PC-9 (cell line): ENCODE measurements around the gene HK2. TPM values are rescaled to one million over a fixed set of nuclear protein-coding genes. Genes with fewer than 3 reads are reported as not detected.

ENCODE experiments used
- BruUV-seq: library from RNA; stranded (reverse); fragments of 400-500 nt; replicated peaks from 2 replicates; lab custom pipeline; 2021; lab: Mats Ljungman, UMichigan
- CTCF ChIA-PET: fragments of 300-600 bp; sonication (Branson Sonifier 250); formaldehyde crosslinking; loops from one replicate; lab custom pipeline; 2022; ENCODE audit warnings: antibody characterized with exemption; lab: Charles Lee
- POLR2A ChIA-PET: fragments of 300-600 bp; sonication (Branson Sonifier 250); formaldehyde crosslinking; loops from one replicate; lab custom pipeline; 2022; ENCODE audit warnings: antibody characterized with exemption; ENCODE audit not compliant: unreplicated experiment; lab: Charles Lee
- DNase-seq, 2 experiments: peaks; one replicate each; pipeline versions ENCODE4 v3.0.0 to v3.0.0-alpha.2; 2015 to 2022; ENCODE audit warnings: mixed read lengths in 1 of 2
- H2AFZ ChIP-seq: fragments of 200-600 bp; sonication (generic); 2 replicates; pipeline ENCODE4 v1.8.1; 2017; ENCODE audit warnings: antibody characterized with exemption
- H3F3A ChIP-seq: fragments of 200-600 bp; sonication (generic); 2 replicates; pipeline ENCODE4 v1.8.1; 2017; ENCODE audit warnings: antibody characterized with exemption, mild to moderate bottlenecking, low read depth; ENCODE audit not compliant: insufficient read depth
- H3K27ac ChIP-seq: fragments of 200-600 bp; sonication (generic); 2 replicates; pipeline ENCODE4 v1.6.1; 2016; ENCODE audit warnings: mixed run types
- H3K27me3 ChIP-seq: fragments of 200-600 bp; sonication (generic); 2 replicates; pipeline ENCODE4 v1.6.1; 2016; ENCODE audit warnings: low read depth, mixed run types; ENCODE audit not compliant: insufficient read depth
- H3K36me3 ChIP-seq: fragments of 200-600 bp; sonication (generic); 2 replicates; pipeline ENCODE4 v1.6.1; 2016; ENCODE audit warnings: low read depth, mixed run types
- H3K4me1 ChIP-seq: fragments of 200-600 bp; sonication (generic); replicated peaks from 2 replicates; pipeline ENCODE4 v1.6.1; 2016; ENCODE audit warnings: mixed run types; ENCODE audit not compliant: insufficient read depth
- H3K4me2 ChIP-seq: fragments of 200-600 bp; sonication (generic); 2 replicates; pipeline ENCODE4 v1.6.1; 2017; ENCODE audit warnings: mixed run types
- H3K4me3 ChIP-seq: fragments of 200-600 bp; sonication (generic); 2 replicates; pipeline ENCODE4 v1.6.1; 2016; ENCODE audit warnings: mixed run types
- H3K79me2 ChIP-seq: fragments of 200-600 bp; sonication (generic); 2 replicates; pipeline ENCODE4 v1.6.1; 2017; ENCODE audit warnings: low read depth, mixed run types
- H3K9me2 ChIP-seq: fragments of 200-600 bp; sonication (generic); 2 replicates; pipeline ENCODE4 v1.8.1; 2017; ENCODE audit warnings: mild to moderate bottlenecking; ENCODE audit not compliant: insufficient read depth
- H3K9me3 ChIP-seq: fragments of 200-600 bp; sonication (generic); 2 replicates; pipeline ENCODE4 v1.8.1; 2016; ENCODE audit warnings: low read depth; ENCODE audit not compliant: insufficient read depth
- H4K20me1 ChIP-seq: fragments of 200-600 bp; sonication (generic); 2 replicates; pipeline ENCODE4 v1.8.1; 2017; ENCODE audit not compliant: insufficient read depth
- CTCF ChIP-seq: fragments of 200-600 bp; sonication (generic); conservative IDR thresholded peaks from 2 replicates; pipeline ENCODE4 v1.6.1; 2017; ENCODE audit warnings: mixed run types, antibody characterized with exemption, mild to moderate bottlenecking, moderate library complexity
- EZH2 ChIP-seq: fragments of 200-600 bp; sonication (generic); IDR thresholded peaks from 2 replicates; pipeline ENCODE4 v1.8.0; 2017; ENCODE audit warnings: antibody characterized with exemption, low read depth
- intact Hi-C: fragments of 100-400 bp; cut with micrococcal nuclease; formaldehyde crosslinking; loops from one replicate; pipeline ENCODE4 v1.10.0; 2022; ENCODE audit not compliant: unreplicated experiment
- total RNA-seq: library from RNA; stranded (reverse); gene quantifications from 2 replicates; pipeline ENCODE4 v1.2.3, GENCODE V29; 2021

HK2 gene
- total RNA-seq, 1 experiment from 2014 or later: 7.8 TPM

GRCh38 chr2:74822771-74823566 lies 11.0 kb upstream of the HK2 start:
- H3F3A ChIP-seq: no peaks in the 10 kb centered on the region
- ChIA-PET POLR2A (no interaction called here), CTCF (interaction anchor here (0.6 kb wide), 1 partner anchor 660 kb away, joined by 3 read pairs; no protein-coding TSS in a partner anchor)
- H3K4me2 ChIP-seq: no peak overlapping the region
- no peak for TF ChIP-seq EZH2
- TF ChIP-seq CTCF: no peak
- H3K27me3 ChIP-seq: no peaks in the 10 kb centered on the region
- no peak overlapping the region for H3K27ac ChIP-seq
- H4K20me1 ChIP-seq: no peaks in the 10 kb centered on the region
- no peaks in the 10 kb centered on the region for H3K4me1 ChIP-seq
- H3K4me3 ChIP-seq: no peak overlapping the region
- H3K9me3 ChIP-seq: no peaks in the 10 kb centered on the region
- no peak for DNase-seq
- no peaks in the 10 kb centered on the region for H3K36me3 ChIP-seq
- H2AFZ ChIP-seq: no peak overlapping the region
- no peaks in the 10 kb centered on the region for H3K79me2 ChIP-seq
- H3K9me2 ChIP-seq: no peaks in the 10 kb centered on the region
- no TSS peak for BruUV-seq
- intact Hi-C loops: no loop called here

GRCh38 chr2:74824679-74825078 lies 9.2 kb upstream of the HK2 start:
- ChIA-PET CTCF (no interaction called here), POLR2A (no interaction called here)
- Histone ChIP-seq H2AFZ (no peak overlapping the region), H3K79me2 (no peaks in the 10 kb centered on the region), H3K36me3 (no peaks in the 10 kb centered on the region), H3K4me2 (no peak overlapping the region), H3K27ac (no peak overlapping the region), H3K27me3 (no peaks in the 10 kb centered on the region), H3K9me2 (no peaks in the 10 kb centered on the region), H3K4me1 (no peaks in the 10 kb centered on the region), H3K9me3 (no peaks in the 10 kb centered on the region), H3F3A (no peaks in the 10 kb centered on the region), H4K20me1 (no peaks in the 10 kb centered on the region), H3K4me3 (no peak overlapping the region)
- TF ChIP-seq EZH2 (no peak), CTCF (no peak)
- no TSS peak for BruUV-seq
- intact Hi-C loops: no loop called here
- DNase-seq: no peak

- Histone ChIP-seq H3K27ac (no peak overlapping the region), H3K9me2 (no peaks in the 10 kb centered on the region), H2AFZ (no peak overlapping the region), H3K79me2 (no peaks in the 10 kb centered on the region), H4K20me1 (no peaks in the 10 kb centered on the region), H3K4me3 (no peak overlapping the region), H3K27me3 (no peaks in the 10 kb centered on the region), H3K4me1 (peaks cover 17% of the 10 kb centered on the region), H3K36me3 (no peaks in the 10 kb centered on the region), H3K9me3 (no peaks in the 10 kb centered on the region), H3F3A (peaks cover 21% of the 10 kb centered on the region; the same call in 1 of the 2 replicates), H3K4me2 (no peak overlapping the region)
- POLR2A ChIA-PET: no interaction called here
- intact Hi-C loops: no loop called here
- no TSS peak for BruUV-seq
- DNase-seq: no peak
- CTCF ChIA-PET: no interaction called here
- TF ChIP-seq EZH2: no peak
- TF ChIP-seq CTCF: no peak
These were observed 5.4 kb upstream of the HK2 start for GRCh38 chr2:74828543-74828942.
